ENCODE measurements around the gene HCRTR1. TPM values are rescaled to one million over a fixed set of nuclear protein-coding genes. Genes with fewer than 3 reads are reported as not detected.

HCRTR1 gene
- polyA plus RNA-seq, 1 donor from 2014 or later, result 0.37 TPM

DNA sequence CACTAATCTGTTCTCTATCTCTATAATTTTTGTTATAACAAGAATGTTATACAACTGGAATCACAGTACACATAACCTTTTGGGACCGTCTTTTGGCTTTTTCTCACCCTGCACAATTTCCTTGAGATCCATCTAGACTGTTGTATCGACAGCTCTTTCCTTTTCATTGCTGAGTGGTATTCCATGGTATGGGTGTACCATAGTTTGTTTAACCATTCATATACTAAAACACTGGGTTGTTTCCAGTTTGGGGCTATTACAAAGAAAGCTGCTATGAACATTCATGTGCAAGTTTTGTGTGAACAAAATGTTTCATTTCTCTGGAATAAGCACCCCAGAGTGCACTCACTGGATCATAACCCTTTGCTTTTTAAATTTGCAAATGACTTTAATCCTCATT is 15.4 kb upstream of the HCRTR1 start:
- Histone ChIP-seq H2AFZ (ENCODE audit: low read depth, low read length) (no peak overlapping the region), H3K4me3 (ENCODE audit: low read length) (no peak overlapping the region), H3K36me3 (ENCODE audit: insufficient read depth, low read length) (no peaks in the 10 kb centered on the region), H3K4me2 (ENCODE audit: low read length) (no peak overlapping the region), H3K9ac (ENCODE audit: low read length) (no peak overlapping the region), H3K9me3 (ENCODE audit: low read length) (no peaks in the 10 kb centered on the region), H3K27ac (ENCODE audit: low read length) (no peak overlapping the region), H3K27me3 (ENCODE audit: insufficient read depth, low read depth, low read length) (no peaks in the 10 kb centered on the region), H4K20me1 (ENCODE audit: insufficient read depth) (no peaks in the 10 kb centered on the region), H3K9me2 (ENCODE audit: insufficient read depth, low read length) (no peaks in the 10 kb centered on the region), H3F3A (ENCODE audit: insufficient read depth, low read length, poor library complexity, severe bottlenecking) (no peaks in the 10 kb centered on the region), H3K79me2 (replicated peaks; ENCODE audit: insufficient read depth, low read length) (no peaks in the 10 kb centered on the region)
- TF ChIP-seq MXI1 (conservative IDR thresholded peaks at IDR 0.05; ENCODE audit: poor library complexity, severe bottlenecking) (no peak), SMC3 (conservative IDR thresholded peaks at IDR 0.05; ENCODE audit: poor library complexity) (no peak), POLR2AphosphoS5 (IDR thresholded peaks at IDR 0.05) (no peak), REST (IDR thresholded peaks at IDR 0.05; ENCODE audit: borderline replicate concordance) (no peak), EP300 (conservative IDR thresholded peaks at IDR 0.05; ENCODE audit: poor library complexity, severe bottlenecking) (no peak), CTCF (IDR thresholded peaks at IDR 0.05; ENCODE audit: poor library complexity, severe bottlenecking) (no peak), EZH2 (IDR thresholded peaks at IDR 0.05; ENCODE audit: borderline replicate concordance, insufficient read depth, low read length, poor library complexity, severe bottlenecking) (no peak)

DNA sequence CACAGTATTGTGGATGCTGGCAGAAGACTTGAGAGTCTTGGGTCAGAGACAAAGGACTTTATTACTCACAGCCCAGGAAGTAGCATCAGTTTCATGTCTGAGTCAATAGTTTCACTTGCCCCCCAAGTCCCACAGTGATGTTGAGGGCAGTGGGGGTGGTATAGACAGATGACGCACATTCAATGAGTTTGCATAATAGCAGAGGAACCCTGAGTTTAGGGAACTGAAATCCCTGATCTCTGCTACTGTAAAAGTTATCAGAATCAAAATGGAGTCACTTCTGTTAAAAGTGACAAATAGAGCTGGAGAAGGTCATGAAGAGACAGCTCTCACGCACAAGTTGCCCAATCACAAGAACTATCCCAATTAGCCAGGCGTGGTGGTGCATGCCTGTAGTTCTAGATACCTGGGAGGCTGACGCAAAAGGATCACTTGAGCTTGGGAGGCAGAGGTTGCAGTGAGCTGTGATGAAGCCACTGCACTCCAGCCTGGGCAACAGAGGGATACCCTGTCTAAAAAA is 11.5 kb upstream of the HCRTR1 start:
- no peaks in the 10 kb centered on the region for H3K9me3 ChIP-seq (ENCODE audit: low read length)

DNA sequence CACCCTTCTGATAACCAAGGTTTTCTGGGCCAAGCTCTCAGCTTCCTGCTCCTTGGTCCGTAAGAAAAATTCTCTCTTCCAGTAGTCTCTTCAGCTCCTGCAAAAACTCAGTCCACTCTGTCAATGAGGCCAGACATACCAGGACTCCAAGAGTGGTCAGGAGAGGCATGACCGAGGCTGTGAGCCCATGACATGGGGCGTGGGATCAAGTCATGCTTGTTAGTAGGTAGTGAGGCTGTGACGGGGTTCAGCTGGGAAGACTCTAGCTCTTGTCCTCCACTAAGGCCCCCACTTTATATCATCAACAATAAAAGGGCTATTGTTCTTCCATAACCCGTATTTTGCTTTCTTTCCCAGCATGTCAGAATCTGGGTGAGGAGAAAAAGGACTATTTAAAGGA is 10.1 kb upstream of the HCRTR1 start:
- Histone ChIP-seq H3K79me2 (replicated peaks; ENCODE audit: insufficient read depth, low read length) (no peaks in the 10 kb centered on the region), H3K27ac (ENCODE audit: low read length) (no peak overlapping the region), H3K27me3 (ENCODE audit: insufficient read depth, low read depth, low read length) (no peaks in the 10 kb centered on the region), H3K9me3 (ENCODE audit: low read length) (no peaks in the 10 kb centered on the region), H3K4me2 (ENCODE audit: low read length) (no peak overlapping the region), H2AFZ (ENCODE audit: low read depth, low read length) (no peak overlapping the region), H3K9me2 (ENCODE audit: insufficient read depth, low read length) (no peaks in the 10 kb centered on the region), H3F3A (ENCODE audit: insufficient read depth, low read length, poor library complexity, severe bottlenecking) (no peaks in the 10 kb centered on the region), H4K20me1 (ENCODE audit: insufficient read depth) (no peaks in the 10 kb centered on the region), H3K4me3 (ENCODE audit: low read length) (no peak overlapping the region), H3K9ac (ENCODE audit: low read length) (no peak overlapping the region), H3K36me3 (ENCODE audit: insufficient read depth, low read length) (no peaks in the 10 kb centered on the region)
- TF ChIP-seq EZH2 (IDR thresholded peaks at IDR 0.05; ENCODE audit: borderline replicate concordance, insufficient read depth, low read length, poor library complexity, severe bottlenecking) (no peak), RAD21 (conservative IDR thresholded peaks at IDR 0.05) (no peak), CTCF (IDR thresholded peaks at IDR 0.05; ENCODE audit: poor library complexity, severe bottlenecking) (no peak), SMC3 (conservative IDR thresholded peaks at IDR 0.05; ENCODE audit: poor library complexity) (no peak), MXI1 (conservative IDR thresholded peaks at IDR 0.05; ENCODE audit: poor library complexity, severe bottlenecking) (no peak), TAF1 (IDR thresholded peaks at IDR 0.05; ENCODE audit: low read depth) (no peak), REST (IDR thresholded peaks at IDR 0.05; ENCODE audit: borderline replicate concordance) (no peak), EP300 (conservative IDR thresholded peaks at IDR 0.05; ENCODE audit: poor library complexity, severe bottlenecking) (no peak), POLR2AphosphoS5 (IDR thresholded peaks at IDR 0.05) (no peak)

More for the DNA sequence above, 11.5 kb upstream of the HCRTR1 start:
- H3K4me3 ChIP-seq (ENCODE audit: low read length), result no peak overlapping the region
- H3K4me2 ChIP-seq (ENCODE audit: low read length), result no peak overlapping the region
- no peak overlapping the region for H2AFZ ChIP-seq (ENCODE audit: low read depth, low read length)
- no peaks in the 10 kb centered on the region for H3K79me2 ChIP-seq (replicated peaks; ENCODE audit: insufficient read depth, low read length)
- no peak overlapping the region for H3K9ac ChIP-seq (ENCODE audit: low read length)
- H3K27ac ChIP-seq (ENCODE audit: low read length), result no peak overlapping the region
- H3F3A ChIP-seq (ENCODE audit: insufficient read depth, low read length, poor library complexity, severe bottlenecking), result no peaks in the 10 kb centered on the region
- H4K20me1 ChIP-seq (ENCODE audit: insufficient read depth), result no peaks in the 10 kb centered on the region
- no peaks in the 10 kb centered on the region for H3K27me3 ChIP-seq (ENCODE audit: insufficient read depth, low read depth, low read length)
- H3K36me3 ChIP-seq (ENCODE audit: insufficient read depth, low read length), result no peaks in the 10 kb centered on the region
- no peaks in the 10 kb centered on the region for H3K9me2 ChIP-seq (ENCODE audit: insufficient read depth, low read length)
- TF ChIP-seq TAF1 (IDR thresholded peaks at IDR 0.05; ENCODE audit: low read depth), result no peak
